GM10248 (cell line): ENCODE data around the gene ADGRD1.

Experiments used
- CTCF ChIA-PET: fragments of 300-600 bp; sonication (Branson Sonifier 250); formaldehyde crosslinking; extraction: SDS; loops from one replicate; lab custom pipeline; 2021; ENCODE audit warnings: antibody characterized with exemption; lab: Yijun Ruan, JAX
- POLR2A ChIA-PET: fragments of 350-650 bp; sonication (Branson Sonifier 250); formaldehyde crosslinking; extraction: SDS; loops from one replicate; lab custom pipeline; 2020; ENCODE audit warnings: antibody characterized with exemption; lab: Yijun Ruan, JAX
- DNase-seq: peaks from one replicate; pipeline ENCODE4 v3.0.0; 2012; ENCODE audit errors: extremely low spot score
- CTCF ChIP-seq: IDR thresholded peaks from 2 replicates; pipeline ENCODE4 v1.5.1; 2012; ENCODE audit warnings: mild to moderate bottlenecking, low read depth; ENCODE audit errors: extremely low read depth, missing control alignments, control extremely low read depth

The ADGRD1 gene

GRCh38 chr12:130922511-130922953 is 31.2 kb upstream of the ADGRD1 start:
- ChIA-PET POLR2A (no interaction called here), CTCF (no interaction called here)
- TF ChIP-seq CTCF, result no peak
- DNase-seq, result no peak

- ChIA-PET CTCF (no interaction called here), POLR2A (no interaction called here)
- no peak for TF ChIP-seq CTCF
- no peak for DNase-seq
These were observed 28.6 kb upstream of the ADGRD1 start for GRCh38 chr12:130924966-130925665.

- ChIA-PET POLR2A (no interaction called here), CTCF (no interaction called here)
- no peak for TF ChIP-seq CTCF
- no peak for DNase-seq
These were observed 28.1 kb upstream of the ADGRD1 start for GRCh38 chr12:130925666-130926015.

- TF ChIP-seq CTCF, result no peak
- CTCF ChIA-PET, result interaction anchor here (1.0 kb wide), 1 partner anchor 13 kb away, joined by 3 read pairs; no protein-coding TSS in a partner anchor
- DNase-seq, result no peak
- POLR2A ChIA-PET, result no interaction called here
These were observed 24.3 kb upstream of the ADGRD1 start for GRCh38 chr12:130929363-130929762.

- CTCF ChIA-PET, result interaction anchor here (0.7 kb wide), 1 partner anchor 15 kb away, joined by 3 read pairs; no protein-coding TSS in a partner anchor
These were observed 21.4 kb upstream of the ADGRD1 start for GRCh38 chr12:130932061-130932930.

More at GRCh38 chr12:130932061-130932930, 21.4 kb upstream of the ADGRD1 start:
- DNase-seq, result no peak
- no peak for TF ChIP-seq CTCF
- POLR2A ChIA-PET, result no interaction called here
